K562 (cell line): ENCODE results near the gene NAXE. TPM values are rescaled to one million over a fixed set of nuclear protein-coding genes. Genes with fewer than 3 reads are reported as not detected.
A peak's percentile ranks its signal among the peaks of the same experiment; 100 is the strongest.

Experiments used
- BMI1 ChIP-seq: fragments of 150-350 bp; IDR thresholded peaks from 2 replicates; pipeline ENCODE4 v1.6.1; 2014; ENCODE audit warnings: low read length
- CHD7 ChIP-seq: fragments of 200-600 bp; sonication (generic); IDR thresholded peaks from one replicate; pipeline ENCODE4 v1.6.1; 2012; ENCODE audit warnings: mild to moderate bottlenecking, low read depth, low read length, inconsistent platforms
- DIDO1 ChIP-seq: fragments of 450-650 bp; IDR thresholded peaks from 2 replicates; pipeline ENCODE4 v1.6.1; 2016; ENCODE audit warnings: low read depth, missing biosample characterization, missing genetic modification characterization
- FOXO4 ChIP-seq: fragments of 450-650 bp; formaldehyde crosslinking; IDR thresholded peaks from 2 replicates; pipeline ENCODE4 v1.4.0; 2020; ENCODE audit warnings: mild to moderate bottlenecking, moderate library complexity
- HDGF ChIP-seq: fragments of 450-650 bp; IDR thresholded peaks from 2 replicates; pipeline ENCODE4 v1.6.1; 2016
- HEY1 ChIP-seq: fragments of 250-450 bp; sonication (Bioruptor Pico); IDR thresholded peaks from 2 replicates; pipeline ENCODE4 v1.5.0; 2020; ENCODE audit warnings: mild to moderate bottlenecking, moderate library complexity, borderline replicate concordance
- KHSRP ChIP-seq: fragments of 450-650 bp; IDR thresholded peaks from 2 replicates; pipeline ENCODE4 v1.6.1; 2017
- MAFK ChIP-seq: IDR thresholded peaks from 2 replicates; pipeline ENCODE4 v1.6.1; 2011; ENCODE audit warnings: low read length, improper control_type of control experiment
- MAZ ChIP-seq, 2 experiments: fragments of 450-650 bp in 1 of 2; sonication (generic) in 1 of 2; formaldehyde crosslinking; IDR thresholded peaks in 1 of 2; conservative IDR thresholded peaks in 1 of 2; 2 replicates each; pipeline versions ENCODE4 v1.4.0 to v1.5.0; 2020; ENCODE audit warnings: mild to moderate bottlenecking in 1 of 2, missing genetic modification reagents in 1 of 2
- TARDBP ChIP-seq: fragments of 450-650 bp; IDR thresholded peaks from 2 replicates; pipeline ENCODE4 v1.6.1; 2016
- TEAD4 ChIP-seq, 2 experiments: sonication (generic) in 1 of 2; formaldehyde crosslinking in 1 of 2; IDR thresholded peaks; 2 replicates each; pipeline versions ENCODE4 v1.6.1 to v1.8.0; 2012 to 2022; ENCODE audit warnings: borderline replicate concordance in 1 of 2, inconsistent platforms in 1 of 2, low read length in 1 of 2, mild to moderate bottlenecking in 1 of 2, missing genetic modification reagents in 1 of 2
- ZNF277 ChIP-seq: fragments of 250-450 bp; sonication (Bioruptor Pico); IDR thresholded peaks from 2 replicates; pipeline ENCODE4 v1.8.0; 2022; ENCODE audit warnings: inconsistent platforms, mild to moderate bottlenecking, moderate library complexity, borderline replicate concordance
- ZNF41 ChIP-seq: fragments of 250-450 bp; sonication (Bioruptor Pico); conservative IDR thresholded peaks from 2 replicates; pipeline ENCODE4 v1.4.0; 2020; ENCODE audit warnings: mild to moderate bottlenecking
- ZNF764 ChIP-seq: fragments of 250-450 bp; sonication (Bioruptor Pico); IDR thresholded peaks from 2 replicates; pipeline ENCODE4 v1.4.0; 2020; ENCODE audit warnings: low read depth, mild to moderate bottlenecking, moderate library complexity
- polyA plus RNA-seq, 8 experiments: library from polyadenylated mRNA; depleted of rRNA in 4 of 8; stranded (reverse) in 5 of 8; unstranded in 3 of 8; fragments of >200 nt; fragmentation: Nextera tagmentation in 2 of 8; fragmentation: Illumina TruSeq in 1 of 8; extraction: Ambion mirVana in 2 of 8; extraction: Trizol in 1 of 8; gene quantifications; 2 replicates each; pipeline versions ENCODE4 v1.2.1 to v1.2.3, GENCODE V29; 2011 to 2014; ENCODE audit warnings: inconsistent platforms in 1 of 8, missing spikeins in 1 of 8
- total RNA-seq, 7 experiments: library from RNA; depleted of rRNA in 6 of 7; stranded (reverse); fragments of >200 nt in 6 of 7; fragmentation: Illumina TruSeq in 2 of 7; extraction: Trizol in 2 of 7; gene quantifications; 2 replicates each; pipeline versions ENCODE4 v1.2.1 to v1.2.3, GENCODE V29; 2011 to 2021; ENCODE audit warnings: low replicate concordance in 1 of 7

The NAXE gene
- total and polyA plus RNA-seq, 9 of the 15 experiments (the other 6 are each of a cell fraction or from before 2014, with no cell fraction given) = 27.3 to 137 (median 90.0) TPM

GRCh38 chr1:156601122-156601830 lies 9.7 kb downstream of the NAXE start, which contains the start of gene GPATCH4 (continued):
- no peak for TF ChIP-seq ZNF277
- no peak; the same call in 1 of the 2 replicates for TF ChIP-seq ZNF41
- TF ChIP-seq DIDO1 (tag) = peak; percentile 88
- TF ChIP-seq FOXO4 (CRISPR knock-in tag) = no peak
- TF ChIP-seq BMI1 = no peak
- no peak for TF ChIP-seq HDGF
- no peak for TF ChIP-seq HEY1 (CRISPR knock-in tag)
- TF ChIP-seq MAZ (CRISPR knock-in tag; conservative IDR thresholded peaks at IDR 0.05 in 1 of 2, IDR thresholded peaks at IDR 0.05 in 1 of 2) = peak; percentile 27 to 55; a peak in 2 of 4 replicates
- TF ChIP-seq KHSRP = no peak
- no peak for TF ChIP-seq TARDBP
- peak; percentile 64 for TF ChIP-seq TEAD4 (IDR thresholded peaks at IDR 0.05; ENCODE audit: low read length)
- TF ChIP-seq TEAD4 (CRISPR knock-in tag; IDR thresholded peaks at IDR 0.05; ENCODE audit: borderline replicate concordance) = no peak
- TF ChIP-seq ZNF764 = no peak
- no peak for TF ChIP-seq CHD7
- TF ChIP-seq MAFK = 0 out of 2 replicates have a peak, but pooled peaks have one; percentile 3
